ENCODE results near the gene PITPNC1.

The PITPNC1 gene

DNA sequence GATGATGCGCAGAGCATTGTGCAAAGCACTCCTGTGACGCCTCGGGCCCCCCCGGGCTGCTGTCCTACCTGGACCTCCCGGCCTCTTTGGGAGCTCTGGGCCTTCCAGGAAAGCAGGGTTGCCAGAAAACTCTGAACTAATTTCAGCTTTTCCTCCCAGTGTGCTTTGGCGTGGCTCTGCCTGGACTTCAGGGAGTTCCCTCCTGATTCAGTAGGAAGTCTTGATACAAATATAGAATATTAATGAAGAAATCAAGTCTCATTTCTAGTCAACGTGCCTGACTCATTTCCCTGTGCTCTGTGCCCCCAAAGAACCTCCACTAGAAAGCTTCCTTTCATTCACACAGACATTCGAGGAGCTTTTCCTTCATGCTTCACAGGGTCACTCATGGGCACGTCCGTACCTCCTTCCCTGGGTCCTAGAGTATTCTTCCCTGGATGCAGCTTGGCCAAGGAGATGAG lies 256.7 kb downstream of the PITPNC1 start:
- no peaks in the 10 kb centered on the region for H3K27me3 ChIP-seq
- intact Hi-C loops (cut with DNase I; ENCODE audit: low total_unique reads) = no loop called here
- H3K4me3 ChIP-seq = no peak overlapping the region
- no peak overlapping the region for H3K27ac ChIP-seq
- TF ChIP-seq CTCF (IDR thresholded peaks at IDR 0.05) = no peak
- no peaks in the 10 kb centered on the region for H3K9me3 ChIP-seq
- peaks cover 0 to 8% (median 3%) of the 10 kb centered on the region in 3 donors for H3K36me3 ChIP-seq
- H3K4me1 ChIP-seq = peaks cover 0 to 5% (median 0%) of the 10 kb centered on the region in 4 donors
- no peak for DNase-seq

DNA sequence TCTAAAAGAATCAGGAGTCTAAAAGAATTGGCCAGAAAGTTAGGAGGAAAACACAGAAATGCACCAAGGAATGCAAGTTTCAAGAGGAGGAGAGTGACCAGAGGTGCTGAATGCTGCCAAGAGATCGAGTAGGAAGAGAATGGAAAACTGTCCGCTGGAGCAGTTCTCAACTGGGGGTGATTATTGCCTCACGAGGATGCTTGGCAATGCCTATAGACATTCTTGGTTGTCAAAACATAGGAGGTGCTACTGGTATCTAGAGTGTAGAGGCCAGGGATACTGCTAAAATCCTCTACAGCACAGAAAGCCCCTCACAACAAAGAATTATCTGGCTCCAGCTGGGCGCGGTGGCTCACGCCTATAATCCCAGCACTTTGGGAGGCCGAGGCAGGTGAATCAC lies 258.6 kb downstream of the PITPNC1 start:
- Histone ChIP-seq H3K4me1 (peaks cover 0 to 5% (median 0%) of the 10 kb centered on the region in 4 donors), H3K9me3 (no peaks in the 10 kb centered on the region), H3K4me3 (no peak overlapping the region), H3K36me3 (peaks cover 0 to 8% (median 3%) of the 10 kb centered on the region in 3 donors), H3K27me3 (no peaks in the 10 kb centered on the region), H3K27ac (no peak overlapping the region)
- DNase-seq = no peak
- TF ChIP-seq CTCF (IDR thresholded peaks at IDR 0.05) = no peak
- intact Hi-C loops (cut with DNase I; ENCODE audit: low total_unique reads) = no loop called here

GRCh38 chr17:67636312-67636711 lies 259.2 kb downstream of the PITPNC1 start:
- Histone ChIP-seq H3K4me1 (peaks cover 0 to 5% (median 0%) of the 10 kb centered on the region in 4 donors), H3K9me3 (no peaks in the 10 kb centered on the region), H3K27ac (no peak overlapping the region), H3K36me3 (peaks cover 0 to 8% (median 3%) of the 10 kb centered on the region in 3 donors), H3K4me3 (no peak overlapping the region), H3K27me3 (no peaks in the 10 kb centered on the region)
- no peak for TF ChIP-seq CTCF (IDR thresholded peaks at IDR 0.05)
- no peak for DNase-seq
- intact Hi-C loops (cut with DNase I; ENCODE audit: low total_unique reads) = no loop called here

DNA sequence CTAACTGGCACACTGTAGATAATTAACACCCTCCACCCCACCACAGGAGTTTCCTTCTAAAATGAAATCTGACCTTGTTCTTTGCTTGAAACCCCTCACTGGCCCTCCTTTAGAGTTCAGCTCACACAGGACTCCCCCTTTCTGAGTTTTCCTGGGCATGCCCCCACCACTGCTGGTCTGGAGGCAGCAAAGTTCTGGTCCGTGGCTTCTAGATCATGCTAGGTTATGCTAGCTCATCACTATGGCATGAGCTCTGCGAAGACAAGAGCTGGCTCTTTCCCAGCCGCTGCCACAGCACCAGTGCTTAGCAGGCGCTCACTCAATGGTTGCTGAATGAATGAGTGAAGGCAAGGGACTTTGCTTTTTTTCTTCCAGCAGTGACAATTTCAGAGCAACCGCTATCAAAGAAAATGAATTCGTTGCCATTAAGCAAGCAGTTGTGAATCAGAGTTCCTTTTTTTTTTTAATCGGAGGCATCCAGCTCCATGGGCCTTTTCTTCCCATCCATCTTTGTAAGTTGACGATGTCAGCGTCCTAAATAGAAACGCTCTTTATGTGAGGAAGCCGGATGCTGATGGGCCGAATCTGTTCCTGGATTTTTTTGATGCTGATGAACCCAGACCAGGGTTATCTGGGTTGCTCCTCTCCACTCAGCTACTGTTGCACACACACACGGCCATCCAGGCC lies 259.9 kb downstream of the PITPNC1 start:
- H3K27me3 ChIP-seq = no peaks in the 10 kb centered on the region
- H3K27ac ChIP-seq = no peak overlapping the region
- no peaks in the 10 kb centered on the region for H3K9me3 ChIP-seq
- intact Hi-C loops (cut with DNase I; ENCODE audit: low total_unique reads) = no loop called here
- peaks cover 0 to 8% (median 3%) of the 10 kb centered on the region in 3 donors for H3K36me3 ChIP-seq
- peaks cover 0 to 5% (median 0%) of the 10 kb centered on the region in 4 donors for H3K4me1 ChIP-seq
- no peak overlapping the region for H3K4me3 ChIP-seq
- DNase-seq = no peak
- TF ChIP-seq CTCF (IDR thresholded peaks at IDR 0.05) = no peak

- Histone ChIP-seq H3K27me3 (no peaks in the 10 kb centered on the region), H3K4me1 (peaks cover 0 to 5% (median 0%) of the 10 kb centered on the region in 4 donors), H3K9me3 (no peaks in the 10 kb centered on the region), H3K27ac (no peak overlapping the region), H3K4me3 (no peak overlapping the region), H3K36me3 (peaks cover 0 to 3% (median 0%) of the 10 kb centered on the region in 3 donors)
- intact Hi-C loops (cut with DNase I; ENCODE audit: low total_unique reads) = no loop called here
- TF ChIP-seq CTCF (IDR thresholded peaks at IDR 0.05) = no peak
- no peak for DNase-seq
Observed at GRCh38 chr17:67637901-67638641, 261.0 kb downstream of the PITPNC1 start.
